T47D (cell line): Measurements from ENCODE around the gene IGFL4.
"Not testable (repeated sequence)": the region's sequence is repeated elsewhere in the genome, so short reads cannot be mapped to it uniquely, and the experiment has no call there.

Experiments
- DNase-seq, 2 experiments: peaks; one replicate each; pipeline versions ENCODE4 v3.0.0 to v3.0.0-alpha.2; 2011 to 2012; ENCODE audit warnings: low read depth in 1 of 2, low spot score in 1 of 2
- JUND ChIP-seq: IDR thresholded peaks from 2 replicates; pipeline ENCODE4 v1.6.1; 2012; ENCODE audit warnings: low read depth
- in situ Hi-C: cut with HindIII; loops from 2 replicates; pipeline ENCODE4 v1.10.0; 2016; ENCODE audit warnings: low sequenced_read_pairs, low pct_unique_long_range_greater_than_20kb

Gene IGFL4

DNA sequence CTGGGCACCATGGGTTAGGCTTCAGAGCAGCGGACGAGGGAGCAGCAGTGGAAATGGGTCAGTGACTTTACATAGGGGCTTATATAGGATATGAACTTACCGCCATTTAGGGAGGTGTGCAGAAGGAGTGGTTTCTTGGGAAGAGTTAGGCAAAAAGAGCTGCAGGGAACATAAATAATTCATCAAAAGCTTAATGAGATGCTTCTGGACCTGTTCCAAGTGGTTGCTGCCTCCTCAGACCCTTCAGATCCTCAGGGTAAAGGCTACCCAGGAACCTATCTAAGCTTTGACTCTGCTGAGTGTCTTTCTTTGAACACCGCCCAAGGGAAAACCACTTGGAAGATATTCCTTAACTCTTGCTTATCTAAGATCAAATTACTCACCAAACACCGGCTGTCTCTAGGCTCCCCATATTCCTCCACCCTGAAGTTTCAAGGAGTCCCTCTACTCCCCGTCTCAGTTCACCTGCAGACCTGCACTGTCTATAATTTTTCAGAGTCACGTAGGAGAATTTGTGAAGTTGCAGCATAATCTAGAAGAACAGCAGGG is at the start of gene IGFL4:
TSS of gene IGFL4 (minus strand) at position 51 of the 549 bp plus-strand sequence. CDS start at position 11, 40 bp downstream.
- no peak for DNase-seq
- in situ Hi-C loops: no loop called here
- TF ChIP-seq JUND: no peak

GRCh38 chr19:46090444-46090843 is 49.6 kb upstream of the IGFL4 start:
- DNase-seq: no peak
- in situ Hi-C loops: no loop called here
- TF ChIP-seq JUND: no peak

- in situ Hi-C loops: no loop called here
- no peak for TF ChIP-seq JUND
- DNase-seq: no peak
Observed at GRCh38 chr19:46089432-46089831, 48.6 kb upstream of the IGFL4 start.

GRCh38 chr19:46088101-46088500 is 47.3 kb upstream of the IGFL4 start:
- no peak for DNase-seq
- in situ Hi-C loops: no loop called here
- no peak for TF ChIP-seq JUND

GRCh38 chr19:46085888-46086287 is 45.1 kb upstream of the IGFL4 start:
- no peak for TF ChIP-seq JUND
- DNase-seq: no peak
- in situ Hi-C loops: no loop called here

- TF ChIP-seq JUND: no peak
- in situ Hi-C loops: no loop called here
- no peak for DNase-seq
Observed at GRCh38 chr19:46082728-46083050, 41.9 kb upstream of the IGFL4 start.

GRCh38 chr19:46081928-46082727 is 41.3 kb upstream of the IGFL4 start:
- TF ChIP-seq JUND: no peak
- peak in 1 of 2 experiments; percentile 70 for DNase-seq
- in situ Hi-C loops: no loop called here

GRCh38 chr19:46080561-46080960 is 39.8 kb upstream of the IGFL4 start:
- TF ChIP-seq JUND: no peak
- no peak for DNase-seq
- in situ Hi-C loops: no loop called here

- no peak for DNase-seq
- in situ Hi-C loops: no loop called here
- TF ChIP-seq JUND: no peak
Observed at GRCh38 chr19:46079576-46079975, 38.8 kb upstream of the IGFL4 start.

GRCh38 chr19:46078573-46079332 is 38.0 kb upstream of the IGFL4 start:
- in situ Hi-C loops: not testable (repeated sequence)
- DNase-seq: peak; percentile 43 to 76

DNA sequence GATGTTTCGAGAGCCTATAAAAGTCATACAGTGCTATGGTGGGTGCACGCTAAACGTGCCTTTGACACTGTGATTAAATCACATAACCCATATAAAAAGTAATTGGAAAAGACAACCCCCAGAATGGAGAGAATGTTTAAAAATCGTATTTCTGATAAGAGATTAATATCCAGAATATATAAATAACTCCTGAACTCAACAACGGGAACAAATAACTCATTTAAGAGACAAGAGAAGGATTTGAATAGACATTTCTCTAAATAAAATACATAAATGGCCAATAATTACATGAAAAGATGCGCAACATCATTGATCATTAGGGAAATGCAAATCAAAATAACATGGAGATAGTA is 37.0 kb upstream of the IGFL4 start:
- no peak for TF ChIP-seq JUND
- DNase-seq: no peak
- in situ Hi-C loops: no loop called here

GRCh38 chr19:46076951-46077814 is 36.4 kb upstream of the IGFL4 start:
- no peak for TF ChIP-seq JUND
- DNase-seq: peak; percentile 57 to 79
- in situ Hi-C loops: no loop called here
